Measurements from ENCODE around the gene C19orf47.

DNA sequence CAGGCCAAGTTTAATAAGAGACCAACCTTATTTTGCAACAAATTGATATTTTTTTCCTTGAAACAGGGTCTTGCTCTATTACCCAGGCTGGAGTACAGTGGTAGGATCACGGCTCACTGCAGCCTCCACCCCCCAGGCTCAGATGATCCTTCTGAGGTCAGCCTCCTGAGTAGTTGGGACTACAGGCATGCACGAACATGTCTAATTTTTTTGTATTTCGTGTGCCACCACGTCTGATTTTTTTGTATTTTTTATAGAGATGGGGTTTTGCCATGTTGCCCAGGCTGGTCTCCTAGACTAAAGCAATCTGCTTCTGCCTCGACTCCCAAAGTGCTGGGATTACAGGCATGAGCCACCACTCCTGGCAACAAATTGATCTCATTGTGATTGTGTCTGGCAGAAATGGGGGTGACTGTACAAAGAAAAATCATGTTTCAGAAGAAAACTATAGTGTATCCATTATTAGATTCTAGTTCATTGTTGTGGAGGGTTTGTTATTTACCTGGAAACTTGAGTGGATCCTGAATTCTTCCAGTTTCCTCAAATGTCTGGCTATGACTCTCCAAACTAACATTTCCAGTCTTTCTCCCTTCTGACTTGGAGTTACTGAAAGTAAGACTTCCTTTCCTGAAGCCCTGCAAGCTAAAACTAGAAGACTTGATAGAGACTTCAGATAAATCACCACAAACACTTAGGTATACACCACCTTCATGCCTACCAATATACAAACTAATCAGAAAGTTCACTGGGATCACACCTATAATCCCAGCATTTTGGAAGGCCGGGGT is 45.8 kb downstream of the C19orf47 start:
- TF ChIP-seq, protein P1, sequence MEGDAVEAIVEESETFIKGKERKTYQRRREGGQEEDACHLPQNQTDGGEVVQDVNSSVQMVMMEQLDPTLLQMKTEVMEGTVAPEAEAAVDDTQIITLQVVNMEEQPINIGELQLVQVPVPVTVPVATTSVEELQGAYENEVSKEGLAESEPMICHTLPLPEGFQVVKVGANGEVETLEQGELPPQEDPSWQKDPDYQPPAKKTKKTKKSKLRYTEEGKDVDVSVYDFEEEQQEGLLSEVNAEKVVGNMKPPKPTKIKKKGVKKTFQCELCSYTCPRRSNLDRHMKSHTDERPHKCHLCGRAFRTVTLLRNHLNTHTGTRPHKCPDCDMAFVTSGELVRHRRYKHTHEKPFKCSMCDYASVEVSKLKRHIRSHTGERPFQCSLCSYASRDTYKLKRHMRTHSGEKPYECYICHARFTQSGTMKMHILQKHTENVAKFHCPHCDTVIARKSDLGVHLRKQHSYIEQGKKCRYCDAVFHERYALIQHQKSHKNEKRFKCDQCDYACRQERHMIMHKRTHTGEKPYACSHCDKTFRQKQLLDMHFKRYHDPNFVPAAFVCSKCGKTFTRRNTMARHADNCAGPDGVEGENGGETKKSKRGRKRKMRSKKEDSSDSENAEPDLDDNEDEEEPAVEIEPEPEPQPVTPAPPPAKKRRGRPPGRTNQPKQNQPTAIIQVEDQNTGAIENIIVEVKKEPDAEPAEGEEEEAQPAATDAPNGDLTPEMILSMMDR (conservative IDR thresholded peaks at IDR 0.05 in 1 of 2, IDR thresholded peaks at IDR 0.05 in 1 of 2; ENCODE audit: extremely low read depth in 1 of 2, insufficient read depth in 1 of 2, low read depth in 1 of 2, low read length in 2 of 2): no peak
- no peak for TF ChIP-seq EZH2 (IDR thresholded peaks at IDR 0.05; ENCODE audit: borderline replicate concordance, low read length)

Data from mammary epithelial cell (primary cell).